ENCODE measurements around the gene TPSG1. TPM values are rescaled to one million over a fixed set of nuclear protein-coding genes. Genes with fewer than 3 reads are reported as not detected.

Gene TPSG1
- total RNA-seq, 2 donors from 2014 or later, result 32.6 to 34.3 TPM

DNA sequence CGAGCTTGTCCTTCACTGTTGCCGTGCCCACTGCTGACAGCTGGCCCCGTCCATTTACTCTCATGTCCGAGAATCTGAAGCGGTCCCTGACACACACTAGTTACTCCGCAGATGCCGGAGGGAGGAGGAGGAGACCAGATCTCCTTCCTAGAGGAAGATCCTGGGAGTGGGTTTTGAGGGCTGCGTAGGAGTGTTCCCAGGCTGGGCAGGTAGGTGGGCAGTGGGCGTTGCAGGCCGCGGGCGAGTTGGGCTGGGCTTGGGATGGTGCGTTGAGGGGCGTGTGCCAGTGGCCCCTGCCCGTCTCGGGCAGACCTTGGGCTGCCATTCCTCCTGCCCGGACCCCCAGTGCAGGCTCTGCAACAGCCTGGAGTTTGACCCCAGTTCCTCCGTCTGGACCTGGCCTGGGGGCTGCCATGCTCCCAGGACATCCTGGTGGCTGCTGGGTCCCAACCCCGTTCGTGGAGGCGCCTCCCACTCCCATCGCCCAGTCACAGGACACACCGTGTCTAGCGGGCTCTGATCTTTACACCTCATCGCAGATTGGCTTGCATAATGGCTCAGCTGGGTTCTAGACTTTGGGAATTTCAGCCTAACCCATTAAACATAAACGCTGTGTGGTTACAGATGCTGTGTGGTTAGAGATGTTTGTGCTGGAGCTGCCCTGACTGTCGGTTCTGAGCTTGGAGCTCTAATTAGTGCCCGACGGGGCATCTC is 49.3 kb downstream of the TPSG1 start:
- Histone ChIP-seq H3K9ac (ENCODE audit: low read depth in 2 of 2, low read length in 2 of 2) (no peak overlapping the region), H3K4me1 (no peaks in the 10 kb centered on the region), H3K27me3 (no peaks in the 10 kb centered on the region), H3K36me3 (no peaks in the 10 kb centered on the region), H3K4me3 (no peak overlapping the region), H3K27ac (no peak overlapping the region), H3K9me3 (no peaks in the 10 kb centered on the region)
- DNase-seq, result no peak
- no peak for TF ChIP-seq CTCF (IDR thresholded peaks at IDR 0.05)
- intact Hi-C loops (cut with DNase I), result no loop called here

- H3K27me3 ChIP-seq, result no peaks in the 10 kb centered on the region
Observed at GRCh38 chr16:1174477-1175357, 50.4 kb downstream of the TPSG1 start.

GRCh38 chr16:1173788-1174451 is 51.1 kb downstream of the TPSG1 start:
- no peaks in the 10 kb centered on the region for H3K9me3 ChIP-seq
- no peak for DNase-seq
- no peak overlapping the region for H3K4me3 ChIP-seq
- no peak overlapping the region for H3K9ac ChIP-seq (ENCODE audit: low read depth in 2 of 2, low read length in 2 of 2)
- intact Hi-C loops (cut with DNase I), result no loop called here
- TF ChIP-seq CTCF (IDR thresholded peaks at IDR 0.05), result no peak
- H3K27me3 ChIP-seq, result no peaks in the 10 kb centered on the region
- H3K4me1 ChIP-seq, result no peaks in the 10 kb centered on the region
- no peak overlapping the region for H3K27ac ChIP-seq
- H3K36me3 ChIP-seq, result no peaks in the 10 kb centered on the region

More at GRCh38 chr16:1174477-1175357, 50.4 kb downstream of the TPSG1 start:
- Histone ChIP-seq H3K9ac (ENCODE audit: low read depth in 2 of 2, low read length in 2 of 2) (no peak overlapping the region), H3K36me3 (no peaks in the 10 kb centered on the region), H3K27ac (no peak overlapping the region), H3K9me3 (no peaks in the 10 kb centered on the region), H3K4me1 (no peaks in the 10 kb centered on the region), H3K4me3 (no peak overlapping the region)
- no peak for TF ChIP-seq CTCF (IDR thresholded peaks at IDR 0.05)
- no peak for DNase-seq
- intact Hi-C loops (cut with DNase I), result no loop called here

DNA sequence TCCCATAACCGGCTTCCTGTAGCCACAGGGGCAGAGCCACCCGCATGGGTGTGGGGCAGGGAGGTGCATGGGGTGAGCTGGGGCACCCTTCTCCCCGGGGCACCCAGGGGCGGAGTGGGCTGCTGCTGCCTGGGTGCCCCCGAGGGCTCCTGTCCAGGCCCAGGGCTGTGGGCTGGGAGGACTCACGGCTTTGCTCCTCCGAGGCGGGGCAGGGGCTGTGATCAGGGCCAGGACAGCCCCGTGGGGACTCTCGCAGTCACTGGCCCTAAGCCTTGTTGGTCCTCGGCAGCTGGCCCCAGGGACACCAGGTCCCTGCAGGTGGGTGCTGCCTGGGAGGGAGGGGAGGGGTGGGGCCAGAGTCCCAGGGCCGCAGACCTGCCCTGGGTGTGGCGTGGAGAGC is 52.4 kb downstream of the TPSG1 start:
- H3K9me3 ChIP-seq, result no peaks in the 10 kb centered on the region

More for the DNA sequence above, 52.4 kb downstream of the TPSG1 start:
- Histone ChIP-seq H3K27me3 (no peaks in the 10 kb centered on the region), H3K4me1 (no peaks in the 10 kb centered on the region), H3K4me3 (no peak overlapping the region), H3K36me3 (no peaks in the 10 kb centered on the region), H3K9ac (ENCODE audit: low read depth in 2 of 2, low read length in 2 of 2) (no peak overlapping the region), H3K27ac (no peak overlapping the region)
- intact Hi-C loops (cut with DNase I), result no loop called here
- TF ChIP-seq CTCF (IDR thresholded peaks at IDR 0.05), result no peak
- DNase-seq, result no peak

Data from colonic mucosa (tissue), 4 donors.